Panc1 (cell line): Measurements from ENCODE around the gene TNRC6C. TPM values are rescaled to one million over a fixed set of nuclear protein-coding genes. Genes with fewer than 3 reads are reported as not detected.

ENCODE experiments used
- ATAC-seq: fragments of 200-7000 bp; cut with Tn5 transposase; 2 replicates; pipeline ENCODE4 v1.9.1; 2020; ENCODE audit warnings: mild to moderate bottlenecking, moderate library complexity
- BruUV-seq: library from RNA; stranded (reverse); fragments of 400-500 nt; replicated peaks from 2 replicates; lab custom pipeline; 2021; lab: Mats Ljungman, UMichigan
- CTCF ChIA-PET: fragments of 300-600 bp; sonication (Branson Sonifier 250); formaldehyde crosslinking; loops from one replicate; lab custom pipeline; 2022; ENCODE audit warnings: antibody characterized with exemption; lab: Charles Lee
- POLR2A ChIA-PET: fragments of 300-600 bp; sonication (Branson Sonifier 250); formaldehyde crosslinking; loops from one replicate; lab custom pipeline; 2022; ENCODE audit warnings: antibody characterized with exemption; lab: Charles Lee
- DNase-seq: peaks from one replicate; pipeline ENCODE4 v3.0.0-alpha.2; 2010; ENCODE audit warnings: low read depth, low spot score
- H3K27ac ChIP-seq: 2 replicates; pipeline ENCODE4 v1.5.1; 2011; ENCODE audit warnings: mild to moderate bottlenecking, low read length, inconsistent platforms
- H3K27me3 ChIP-seq: fragments of 200-500 bp; sonication (Bioruptor generic); 2 replicates; pipeline ENCODE4 v1.6.0; 2014; ENCODE audit warnings: low read length, inconsistent platforms; ENCODE audit not compliant: control insufficient read depth, insufficient read depth
- H3K36me3 ChIP-seq: fragments of 200-500 bp; sonication (Bioruptor generic); 2 replicates; pipeline ENCODE4 v1.5.1; 2014; ENCODE audit warnings: inconsistent platforms, mild to moderate bottlenecking, low read length, moderate library complexity; ENCODE audit not compliant: control insufficient read depth, insufficient read depth
- H3K4me1 ChIP-seq: 2 replicates; pipeline ENCODE4 v1.5.1; 2011; ENCODE audit warnings: inconsistent platforms, mild to moderate bottlenecking, low read length, moderate library complexity; ENCODE audit not compliant: control insufficient read depth, insufficient read depth
- H3K4me3 ChIP-seq, 2 experiments: 2 replicates each; pipeline ENCODE4 v1.5.1; 2011 to 2012; ENCODE audit warnings: low read depth in 2 of 2, low read length in 2 of 2, mild to moderate bottlenecking in 2 of 2, inconsistent platforms in 1 of 2, moderate library complexity in 1 of 2
- H3K9me3 ChIP-seq: fragments of 200-500 bp; sonication (Bioruptor generic); 2 replicates; pipeline ENCODE4 v1.5.1; 2014; ENCODE audit warnings: low read depth, mild to moderate bottlenecking, inconsistent platforms, low read length, moderate library complexity; ENCODE audit not compliant: control insufficient read depth, insufficient read depth
- POLR2AphosphoS5 ChIP-seq: IDR thresholded peaks from 2 replicates; pipeline ENCODE4 v1.6.1; 2012; ENCODE audit warnings: mild to moderate bottlenecking, low read depth, low read length, moderate library complexity
- SIN3A ChIP-seq: IDR thresholded peaks from 2 replicates; pipeline ENCODE4 v1.6.1; 2012; ENCODE audit warnings: low read depth, mild to moderate bottlenecking, low read length, moderate library complexity, borderline replicate concordance; ENCODE audit not compliant: insufficient read depth
- TCF7L2 ChIP-seq: IDR thresholded peaks from 2 replicates; pipeline ENCODE4 v1.6.1; 2011; ENCODE audit warnings: mild to moderate bottlenecking, low read depth, low read length, inconsistent platforms
- in situ Hi-C: cut with HindIII; loops from 2 replicates; pipeline ENCODE4 v1.10.0; 2016; ENCODE audit warnings: low sequenced_read_pairs, low pct_unique_long_range_greater_than_20kb
- intact Hi-C: fragments of 100-400 bp; cut with micrococcal nuclease; formaldehyde crosslinking; loops from one replicate; pipeline ENCODE4 v1.10.0; 2022; ENCODE audit not compliant: unreplicated experiment
- total RNA-seq: library from RNA; stranded (reverse); gene quantifications from one replicate; pipeline ENCODE4 v1.2.1, GENCODE V29; 2021; ENCODE audit not compliant: unreplicated experiment
- TF ChIP-seq, protein P1 (sequence below): fragments of 450-650 bp; IDR thresholded peaks from 2 replicates; pipeline ENCODE4 v1.5.1; 2017; ENCODE audit warnings: mild to moderate bottlenecking
- TF ChIP-seq, protein P2 (sequence below), 2 experiments: IDR thresholded peaks; 2 replicates each; pipeline ENCODE4 v1.6.1; 2011 to 2012; ENCODE audit warnings: low read depth in 2 of 2, control low read depth in 1 of 2, low read length in 1 of 2, mild to moderate bottlenecking in 1 of 2, moderate library complexity in 1 of 2; ENCODE audit not compliant: insufficient read depth in 1 of 2

The TNRC6C gene
- total RNA-seq, 1 experiment from 2014 or later, result 10.1 TPM

DNA sequence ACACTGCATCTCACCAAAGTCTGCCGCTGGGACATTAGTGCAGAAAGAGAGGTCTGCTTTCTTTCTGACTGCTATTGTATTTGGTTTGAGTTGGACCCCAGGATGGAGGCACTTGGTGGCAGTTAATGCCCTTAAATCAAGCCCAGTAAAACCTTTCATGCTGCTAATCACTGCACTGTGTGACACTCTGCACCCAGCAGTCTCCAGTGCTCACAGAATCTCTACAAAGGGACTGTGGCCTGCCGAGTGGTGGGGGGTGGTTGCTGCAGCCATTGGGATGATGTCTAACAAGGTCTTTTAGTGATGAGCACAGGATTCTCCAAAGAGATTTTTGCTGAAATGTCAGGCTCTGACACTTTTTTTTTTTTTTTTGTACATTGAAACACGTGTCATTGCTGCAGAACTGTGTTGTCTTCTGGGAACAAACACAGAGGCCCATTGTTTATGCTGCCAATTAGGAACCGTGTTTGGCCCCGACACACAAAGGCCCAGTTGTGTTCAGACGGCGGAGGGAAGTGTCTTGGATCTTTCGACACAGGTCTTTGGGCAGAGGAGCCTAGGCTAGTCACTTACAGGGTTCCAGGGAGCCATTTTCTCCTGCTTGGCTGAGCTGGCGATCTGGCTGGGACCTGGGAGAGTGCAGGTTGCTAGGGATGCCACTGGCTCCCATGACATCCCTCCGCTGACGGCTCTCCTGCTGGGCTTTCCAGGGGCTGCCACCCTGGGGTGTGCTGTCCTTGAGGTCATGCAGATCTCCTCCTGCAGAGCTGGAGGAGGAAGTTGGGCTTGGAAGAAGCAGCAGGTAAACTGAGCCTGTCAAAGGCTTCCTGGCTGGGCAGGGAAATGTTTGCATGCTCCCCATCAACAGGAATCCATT is 16.2 kb upstream of the TNRC6C start:
- intact Hi-C loops (no loop called here), in situ Hi-C loops (no loop called here)
- POLR2A ChIA-PET, result no interaction called here
- Histone ChIP-seq H3K9me3 (no peaks in the 10 kb centered on the region), H3K36me3 (no peaks in the 10 kb centered on the region), H3K4me3 (no peak overlapping the region), H3K27me3 (peaks cover 9% of the 10 kb centered on the region; the same call in 1 of the 2 replicates), H3K4me1 (no peaks in the 10 kb centered on the region), H3K27ac (no peak overlapping the region)
- CTCF ChIA-PET, result interaction anchor here (0.7 kb wide), 1 partner anchor 946 kb away, joined by 5 read pairs; no protein-coding TSS in a partner anchor
- TF ChIP-seq, protein P1, sequence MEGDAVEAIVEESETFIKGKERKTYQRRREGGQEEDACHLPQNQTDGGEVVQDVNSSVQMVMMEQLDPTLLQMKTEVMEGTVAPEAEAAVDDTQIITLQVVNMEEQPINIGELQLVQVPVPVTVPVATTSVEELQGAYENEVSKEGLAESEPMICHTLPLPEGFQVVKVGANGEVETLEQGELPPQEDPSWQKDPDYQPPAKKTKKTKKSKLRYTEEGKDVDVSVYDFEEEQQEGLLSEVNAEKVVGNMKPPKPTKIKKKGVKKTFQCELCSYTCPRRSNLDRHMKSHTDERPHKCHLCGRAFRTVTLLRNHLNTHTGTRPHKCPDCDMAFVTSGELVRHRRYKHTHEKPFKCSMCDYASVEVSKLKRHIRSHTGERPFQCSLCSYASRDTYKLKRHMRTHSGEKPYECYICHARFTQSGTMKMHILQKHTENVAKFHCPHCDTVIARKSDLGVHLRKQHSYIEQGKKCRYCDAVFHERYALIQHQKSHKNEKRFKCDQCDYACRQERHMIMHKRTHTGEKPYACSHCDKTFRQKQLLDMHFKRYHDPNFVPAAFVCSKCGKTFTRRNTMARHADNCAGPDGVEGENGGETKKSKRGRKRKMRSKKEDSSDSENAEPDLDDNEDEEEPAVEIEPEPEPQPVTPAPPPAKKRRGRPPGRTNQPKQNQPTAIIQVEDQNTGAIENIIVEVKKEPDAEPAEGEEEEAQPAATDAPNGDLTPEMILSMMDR, result no peak
- TF ChIP-seq TCF7L2, result no peak
- TF ChIP-seq SIN3A, result no peak
- TF ChIP-seq POLR2AphosphoS5, result no peak
- TF ChIP-seq, protein P2, sequence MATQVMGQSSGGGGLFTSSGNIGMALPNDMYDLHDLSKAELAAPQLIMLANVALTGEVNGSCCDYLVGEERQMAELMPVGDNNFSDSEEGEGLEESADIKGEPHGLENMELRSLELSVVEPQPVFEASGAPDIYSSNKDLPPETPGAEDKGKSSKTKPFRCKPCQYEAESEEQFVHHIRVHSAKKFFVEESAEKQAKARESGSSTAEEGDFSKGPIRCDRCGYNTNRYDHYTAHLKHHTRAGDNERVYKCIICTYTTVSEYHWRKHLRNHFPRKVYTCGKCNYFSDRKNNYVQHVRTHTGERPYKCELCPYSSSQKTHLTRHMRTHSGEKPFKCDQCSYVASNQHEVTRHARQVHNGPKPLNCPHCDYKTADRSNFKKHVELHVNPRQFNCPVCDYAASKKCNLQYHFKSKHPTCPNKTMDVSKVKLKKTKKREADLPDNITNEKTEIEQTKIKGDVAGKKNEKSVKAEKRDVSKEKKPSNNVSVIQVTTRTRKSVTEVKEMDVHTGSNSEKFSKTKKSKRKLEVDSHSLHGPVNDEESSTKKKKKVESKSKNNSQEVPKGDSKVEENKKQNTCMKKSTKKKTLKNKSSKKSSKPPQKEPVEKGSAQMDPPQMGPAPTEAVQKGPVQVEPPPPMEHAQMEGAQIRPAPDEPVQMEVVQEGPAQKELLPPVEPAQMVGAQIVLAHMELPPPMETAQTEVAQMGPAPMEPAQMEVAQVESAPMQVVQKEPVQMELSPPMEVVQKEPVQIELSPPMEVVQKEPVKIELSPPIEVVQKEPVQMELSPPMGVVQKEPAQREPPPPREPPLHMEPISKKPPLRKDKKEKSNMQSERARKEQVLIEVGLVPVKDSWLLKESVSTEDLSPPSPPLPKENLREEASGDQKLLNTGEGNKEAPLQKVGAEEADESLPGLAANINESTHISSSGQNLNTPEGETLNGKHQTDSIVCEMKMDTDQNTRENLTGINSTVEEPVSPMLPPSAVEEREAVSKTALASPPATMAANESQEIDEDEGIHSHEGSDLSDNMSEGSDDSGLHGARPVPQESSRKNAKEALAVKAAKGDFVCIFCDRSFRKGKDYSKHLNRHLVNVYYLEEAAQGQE (IDR thresholded peaks at IDR 0.05; ENCODE audit: insufficient read depth in 1 of 2, low read depth in 2 of 2, low read length in 1 of 2), result no peak
- BruUV-seq, result no TSS peak
- ATAC-seq (no peak), DNase-seq (no peak)

DNA sequence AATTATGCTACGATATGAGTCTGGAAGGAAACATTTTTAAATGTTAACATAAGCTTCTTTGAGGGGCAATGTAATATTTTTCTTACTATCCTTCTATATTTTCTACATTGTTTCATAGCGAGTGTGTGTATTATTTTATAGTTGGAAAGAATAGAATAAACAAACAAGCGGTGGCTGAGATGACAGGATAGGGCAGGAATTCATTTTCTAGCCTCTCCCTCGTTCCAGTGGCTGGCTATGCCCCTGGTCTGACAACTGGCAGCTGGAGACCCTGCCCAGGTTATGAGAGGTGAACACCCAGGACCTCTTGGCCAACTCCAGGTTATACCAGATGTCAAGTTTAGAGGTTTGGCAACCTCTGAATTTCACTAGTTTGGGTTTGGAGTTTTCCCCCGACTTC is 14.5 kb upstream of the TNRC6C start:
- H3K36me3 ChIP-seq, result no peaks in the 10 kb centered on the region
- TF ChIP-seq, protein P1, result no peak
- TF ChIP-seq SIN3A, result no peak
- no peak for TF ChIP-seq POLR2AphosphoS5
- no peak for TF ChIP-seq TCF7L2
- TF ChIP-seq, protein P2 (IDR thresholded peaks at IDR 0.05; ENCODE audit: insufficient read depth in 1 of 2, low read depth in 2 of 2, low read length in 1 of 2), result no peak
- H3K4me3 ChIP-seq, result no peak overlapping the region
- POLR2A ChIA-PET, result no interaction called here
- peaks cover 12% of the 10 kb centered on the region; the same call in 1 of the 2 replicates for H3K27me3 ChIP-seq
- intact Hi-C loops, result no loop called here
- no peak overlapping the region for H3K27ac ChIP-seq
- no peak for DNase-seq
- CTCF ChIA-PET, result no interaction called here
- ATAC-seq, result no peak
- no TSS peak for BruUV-seq
- in situ Hi-C loops, result no loop called here
- H3K4me1 ChIP-seq, result no peaks in the 10 kb centered on the region
- no peaks in the 10 kb centered on the region for H3K9me3 ChIP-seq
